T-helper 17 cell (primary cell): Measurements from ENCODE around the gene HOXB4. TPM values are rescaled to one million over a fixed set of nuclear protein-coding genes. Genes with fewer than 3 reads are reported as not detected.

Experiments
- ATAC-seq: fragments of 150-1000 bp; cut with Tn5 transposase; 2 replicates; pipeline ENCODE4 v1.10.0; 2021; ENCODE audit warnings: mild to moderate bottlenecking, moderate library complexity
- DNase-seq, 3 donors: peaks; one replicate each; pipeline versions ENCODE4 v3.0.0 to v3.0.0-alpha.2; 2020 to 2021
- H3K9me3 ChIP-seq: one replicate; pipeline ENCODE4 v1.7.0; 2013; ENCODE audit warnings: low read length, mild to moderate bottlenecking; ENCODE audit not compliant: control insufficient read depth, poor library complexity, severe bottlenecking
- H3K27ac Mint-ChIP-seq: one replicate; pipeline ENCODE4 v1.8.0; 2022; ENCODE audit warnings: mild to moderate bottlenecking, moderate library complexity, mixed read lengths
- H3K27me3 Mint-ChIP-seq: one replicate; pipeline ENCODE4 v1.8.0; 2022; ENCODE audit warnings: mixed read lengths
- H3K36me3 Mint-ChIP-seq: one replicate; pipeline ENCODE4 v1.8.0; 2022; ENCODE audit warnings: low read depth, mixed read lengths
- H3K4me1 Mint-ChIP-seq: one replicate; pipeline ENCODE4 v1.8.0; 2022; ENCODE audit warnings: mild to moderate bottlenecking, mixed read lengths
- H3K4me3 Mint-ChIP-seq: one replicate; pipeline ENCODE4 v1.8.0; 2022; ENCODE audit warnings: mild to moderate bottlenecking, moderate library complexity, mixed read lengths
- total RNA-seq, 4 donors: library from RNA in 2 of 4; stranded (reverse) in 2 of 4; gene quantifications; one replicate each; pipeline ENCODE4 v1.2.3 and lab custom pipeline; 2022 to 2026

HOXB4 gene
- total RNA-seq, 2 donors from 2014 or later = 0.91 to 1.8 TPM

- Mint-ChIP-seq H3K27ac (peak overlapping the region; percentile 65), H3K27me3 (peaks cover 86% of the 10 kb centered on the region), H3K4me3 (peak overlapping the region; percentile 95), H3K36me3 (peaks cover 7% of the 10 kb centered on the region), H3K4me1 (peaks cover 34% of the 10 kb centered on the region)
- H3K9me3 ChIP-seq = no peaks in the 10 kb centered on the region
- DNase-seq (no peak), ATAC-seq (no peak)
These were observed 33.1 kb upstream of the HOXB4 start for GRCh38 chr17:48611213-48611612.

GRCh38 chr17:48610282-48611211, 32.4 kb upstream of the HOXB4 start, which contains the start of gene HOXB7:
TSS of gene HOXB7 (minus strand) at chr17:48611017. CDS start at chr17:48610918, 99 bp downstream.
- H3K9me3 ChIP-seq = no peaks in the 10 kb centered on the region
- DNase-seq (peak in 2 of 3 donors; percentile 46 to 57), ATAC-seq (peak; percentile 45)
- H3K4me3 Mint-ChIP-seq = peak within 1 kb of the TSS; percentile 95
- peaks cover 87% of the 10 kb centered on the region for H3K27me3 Mint-ChIP-seq
- H3K36me3 Mint-ChIP-seq = peaks cover 7% of the 10 kb centered on the region
- H3K4me1 Mint-ChIP-seq = peaks cover 34% of the 10 kb centered on the region
- H3K27ac Mint-ChIP-seq = peak within 1 kb of the TSS; percentile 65

- H3K9me3 ChIP-seq = no peaks in the 10 kb centered on the region
- H3K27me3 Mint-ChIP-seq = peaks cover 87% of the 10 kb centered on the region
- H3K27ac Mint-ChIP-seq = no peak overlapping the region
- peaks cover 31% of the 10 kb centered on the region for H3K4me1 Mint-ChIP-seq
- peak overlapping the region; percentile 95 for H3K4me3 Mint-ChIP-seq
- H3K36me3 Mint-ChIP-seq = peaks cover 6% of the 10 kb centered on the region
- DNase-seq (no peak), ATAC-seq (no peak)
These were observed 31.7 kb upstream of the HOXB4 start for GRCh38 chr17:48609759-48610281.

- no peak for ATAC-seq
- H3K27ac Mint-ChIP-seq = no peak overlapping the region
These were observed 30.9 kb upstream of the HOXB4 start for GRCh38 chr17:48609033-48609432.

GRCh38 chr17:48608494-48608834, 30.3 kb upstream of the HOXB4 start:
- H3K4me1 Mint-ChIP-seq = peaks cover 26% of the 10 kb centered on the region
- peaks cover 88% of the 10 kb centered on the region for H3K27me3 Mint-ChIP-seq
- no peak overlapping the region for H3K27ac Mint-ChIP-seq
- H3K36me3 Mint-ChIP-seq = peaks cover 6% of the 10 kb centered on the region
- ATAC-seq (no peak), DNase-seq (no peak)
- H3K4me3 Mint-ChIP-seq = no peak overlapping the region
- H3K9me3 ChIP-seq = no peaks in the 10 kb centered on the region

More at GRCh38 chr17:48609033-48609432, 30.9 kb upstream of the HOXB4 start:
- H3K4me1 Mint-ChIP-seq = peaks cover 29% of the 10 kb centered on the region
- DNase-seq = no peak
- H3K36me3 Mint-ChIP-seq = peaks cover 6% of the 10 kb centered on the region
- peak overlapping the region; percentile 25 for H3K4me3 Mint-ChIP-seq
- H3K9me3 ChIP-seq = no peaks in the 10 kb centered on the region
- H3K27me3 Mint-ChIP-seq = peaks cover 87% of the 10 kb centered on the region

- no peaks in the 10 kb centered on the region for H3K9me3 ChIP-seq
- ATAC-seq (no peak), DNase-seq (no peak)
- Mint-ChIP-seq H3K4me1 (peaks cover 24% of the 10 kb centered on the region), H3K4me3 (no peak overlapping the region), H3K36me3 (peaks cover 6% of the 10 kb centered on the region), H3K27ac (no peak overlapping the region), H3K27me3 (peaks cover 87% of the 10 kb centered on the region)
These were observed 28.9 kb upstream of the HOXB4 start for GRCh38 chr17:48606892-48607614.

- no peaks in the 10 kb centered on the region for H3K9me3 ChIP-seq
These were observed 28.1 kb upstream of the HOXB4 start for GRCh38 chr17:48605991-48606891.

GRCh38 chr17:48605409-48605919, 27.3 kb upstream of the HOXB4 start:
- H3K27ac Mint-ChIP-seq = no peak overlapping the region
- no peak for ATAC-seq
- peaks cover 6% of the 10 kb centered on the region for H3K36me3 Mint-ChIP-seq
- no peak for DNase-seq
- no peaks in the 10 kb centered on the region for H3K9me3 ChIP-seq
- peaks cover 15% of the 10 kb centered on the region for H3K4me1 Mint-ChIP-seq
- H3K4me3 Mint-ChIP-seq = no peak overlapping the region
- H3K27me3 Mint-ChIP-seq = peaks cover 89% of the 10 kb centered on the region

More at GRCh38 chr17:48605991-48606891, 28.1 kb upstream of the HOXB4 start:
- no peak overlapping the region for H3K27ac Mint-ChIP-seq
- H3K4me3 Mint-ChIP-seq = no peak overlapping the region
- peaks cover 6% of the 10 kb centered on the region for H3K36me3 Mint-ChIP-seq
- H3K4me1 Mint-ChIP-seq = peaks cover 18% of the 10 kb centered on the region
- ATAC-seq (no peak), DNase-seq (no peak)
- H3K27me3 Mint-ChIP-seq = peaks cover 88% of the 10 kb centered on the region

GRCh38 chr17:48604770-48605329, 26.7 kb upstream of the HOXB4 start, which contains the start of gene HOXB6:
TSS of gene HOXB6 (minus strand) at chr17:48604986. CDS start at chr17:48598150, 6,836 bp downstream.
- peaks cover 8% of the 10 kb centered on the region for H3K36me3 Mint-ChIP-seq
- H3K4me3 Mint-ChIP-seq = peak within 1 kb of the TSS; percentile 64
- no peaks in the 10 kb centered on the region for H3K9me3 ChIP-seq
- peaks cover 15% of the 10 kb centered on the region for H3K4me1 Mint-ChIP-seq
- peaks cover 95% of the 10 kb centered on the region for H3K27me3 Mint-ChIP-seq
- ATAC-seq (no peak), DNase-seq (no peak)
- H3K27ac Mint-ChIP-seq = peak within 1 kb of the TSS; percentile 27

GRCh38 chr17:48603959-48604769, 26.0 kb upstream of the HOXB4 start:
- Mint-ChIP-seq H3K27ac (peak overlapping the region; percentile 27), H3K36me3 (peaks cover 8% of the 10 kb centered on the region), H3K4me1 (peaks cover 15% of the 10 kb centered on the region), H3K4me3 (peak overlapping the region; percentile 64), H3K27me3 (peaks cover 96% of the 10 kb centered on the region)
- DNase-seq (no peak), ATAC-seq (no peak)
- H3K9me3 ChIP-seq = no peaks in the 10 kb centered on the region

- ATAC-seq (no peak), DNase-seq (no peak)
- Mint-ChIP-seq H3K4me1 (peaks cover 27% of the 10 kb centered on the region), H3K4me3 (peak overlapping the region; percentile 69), H3K27me3 (peaks cover 97% of the 10 kb centered on the region), H3K27ac (no peak overlapping the region), H3K36me3 (peaks cover 9% of the 10 kb centered on the region)
- no peaks in the 10 kb centered on the region for H3K9me3 ChIP-seq
These were observed 23.6 kb upstream of the HOXB4 start for GRCh38 chr17:48601539-48602425.
